Bronchial epithelial cell (primary cell): ENCODE data around the gene TBX3. TPM values are rescaled to one million over a fixed set of nuclear protein-coding genes. Genes with fewer than 3 reads are reported as not detected.

Experiments
- DNase-seq: peaks from one replicate; pipeline ENCODE4 v3.0.0-alpha.2; 2010; ENCODE audit warnings: low read depth
- FAIRE-seq: peaks from 2 replicates; lab custom pipeline; 2011; peaks lifted over from hg19 to GRCh38; lab: Jason Lieb, UNC
- H3K27me3 ChIP-seq: 2 replicates; pipeline ENCODE4 v1.5.1; 2011; ENCODE audit warnings: low read length; ENCODE audit not compliant: control insufficient read depth, insufficient read depth
- H3K36me3 ChIP-seq: 2 replicates; pipeline ENCODE4 v1.5.1; 2011; ENCODE audit warnings: low read length; ENCODE audit not compliant: control insufficient read depth, insufficient read depth
- H3K4me3 ChIP-seq: 2 replicates; pipeline ENCODE4 v1.5.1; 2011; ENCODE audit warnings: mild to moderate bottlenecking, low read depth, low read length, control low read depth
- CTCF ChIP-seq: IDR thresholded peaks from 2 replicates; pipeline ENCODE4 v1.5.1; 2011; ENCODE audit warnings: mild to moderate bottlenecking, moderate library complexity, low read length, control low read depth, inconsistent platforms; ENCODE audit not compliant: insufficient read depth, severe bottlenecking
- total RNA-seq: library from RNA; depleted of rRNA; stranded (reverse); fragments of >200 nt; gene quantifications from 2 replicates; pipeline ENCODE4 v1.2.1, GENCODE V29; 2014

Gene TBX3
- total RNA-seq, 1 donor from 2014 or later = 1.3 TPM

GRCh38 chr12:114628199-114628598 lies 55.8 kb downstream of the TBX3 start:
- TF ChIP-seq CTCF = no peak
- H3K4me3 ChIP-seq = no peak overlapping the region
- DNase-seq (no peak), FAIRE-seq (no peak)
- no peaks in the 10 kb centered on the region for H3K27me3 ChIP-seq
- no peaks in the 10 kb centered on the region for H3K36me3 ChIP-seq

DNA sequence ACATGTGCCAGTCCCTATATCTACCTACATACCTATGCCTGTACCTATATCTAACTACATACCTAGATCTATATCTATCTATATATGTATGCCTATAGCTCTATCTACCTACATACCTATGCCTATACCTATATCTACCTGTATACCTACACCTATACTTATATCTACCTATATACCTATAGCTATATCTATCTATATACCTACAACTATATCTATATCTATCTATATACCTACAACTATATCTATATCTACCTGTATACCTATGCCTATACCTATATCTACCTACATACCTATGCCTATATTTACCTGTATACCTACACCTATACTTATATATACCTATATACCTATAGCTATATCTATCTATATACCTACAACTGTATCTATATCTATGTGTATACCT lies 56.6 kb downstream of the TBX3 start:
- FAIRE-seq = no peak
- no peak for TF ChIP-seq CTCF
- Histone ChIP-seq H3K27me3 (no peaks in the 10 kb centered on the region), H3K4me3 (no peak overlapping the region), H3K36me3 (no peaks in the 10 kb centered on the region)
- no peak for DNase-seq

DNA sequence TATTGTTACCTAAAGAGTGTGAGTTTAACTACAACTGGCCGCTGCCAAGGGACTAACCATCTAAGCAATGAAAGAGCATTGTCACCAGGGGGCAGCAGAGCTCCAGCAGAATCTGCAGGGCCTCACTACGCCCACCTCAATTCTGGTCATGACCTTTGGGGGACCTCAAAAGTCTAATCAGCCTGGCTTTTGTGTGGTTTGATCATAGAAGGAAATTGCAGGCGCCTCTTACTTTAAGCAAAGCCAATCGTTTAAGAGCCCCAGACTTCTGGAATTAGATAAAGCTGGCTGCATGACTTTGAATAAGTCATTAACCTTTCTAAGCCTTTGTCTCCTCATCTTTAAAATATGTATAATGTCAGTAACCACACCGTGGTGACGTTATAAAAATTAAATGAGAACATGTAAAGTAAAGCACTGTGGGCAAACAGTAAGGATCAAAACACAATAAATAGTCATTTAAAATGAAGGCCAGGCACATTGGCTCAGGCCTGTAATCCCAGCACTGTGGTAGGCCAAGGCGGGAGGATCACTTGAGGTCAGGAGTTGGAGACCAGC lies 58.6 kb downstream of the TBX3 start:
- TF ChIP-seq CTCF = peak; percentile 63
- DNase-seq (peak; percentile 17), FAIRE-seq (no peak)
- Histone ChIP-seq H3K4me3 (no peak overlapping the region), H3K27me3 (no peaks in the 10 kb centered on the region), H3K36me3 (no peaks in the 10 kb centered on the region)

DNA sequence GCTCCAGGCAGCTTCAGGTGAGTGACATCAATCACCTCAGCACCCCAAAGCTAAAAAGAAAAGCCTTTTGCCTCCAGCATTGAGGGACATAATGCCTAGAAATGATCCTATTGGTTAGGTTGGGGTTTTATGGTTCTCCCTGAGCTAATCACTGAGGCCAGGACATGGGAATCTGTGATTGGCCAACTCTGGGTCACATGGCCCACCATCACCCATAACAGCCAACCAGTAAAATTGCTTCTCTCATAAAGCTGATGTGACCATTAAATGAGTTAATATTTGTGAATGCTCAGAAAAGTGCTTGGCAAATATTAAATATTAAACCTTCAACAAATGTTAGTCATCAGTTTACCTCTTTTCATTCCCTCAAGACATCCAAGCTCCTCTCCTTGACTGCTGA lies 60.2 kb downstream of the TBX3 start:
- FAIRE-seq (no peak), DNase-seq (no peak)
- no peak overlapping the region for H3K4me3 ChIP-seq
- no peaks in the 10 kb centered on the region for H3K36me3 ChIP-seq
- TF ChIP-seq CTCF = no peak
- no peaks in the 10 kb centered on the region for H3K27me3 ChIP-seq
